22Rv1 (cell line): ENCODE data around the gene SLC2A11.

ENCODE experiments used
- CTCF ChIP-seq: fragments of 450-650 bp; IDR thresholded peaks from 2 replicates; pipeline ENCODE4 v1.5.1; 2017; ENCODE audit warnings: mild to moderate bottlenecking
- ZFX ChIP-seq: fragments of 450-650 bp; IDR thresholded peaks from 2 replicates; pipeline ENCODE4 v1.6.1; 2017; ENCODE audit warnings: antibody characterized with exemption, borderline replicate concordance

GRCh38 chr22:23892130-23892529 is 34.5 kb downstream of the SLC2A11 start:
- TF ChIP-seq CTCF (no peak), ZFX (no peak)
